H1 (cell line): ENCODE data around the gene NCOA5. TPM values are rescaled to one million over a fixed set of nuclear protein-coding genes. Genes with fewer than 3 reads are reported as not detected.

Source experiments
- CTCF ChIA-PET: fragments of 300-600 bp; sonication (Branson Sonifier 250); formaldehyde crosslinking; loops from one replicate; lab custom pipeline; 2021; ENCODE audit not compliant: partially characterized antibody; lab: Charles Lee
- POLR2A ChIA-PET: fragments of 300-600 bp; sonication (Branson Sonifier 250); formaldehyde crosslinking; loops from one replicate; lab custom pipeline; 2021; ENCODE audit warnings: inconsistent platforms; ENCODE audit not compliant: partially characterized antibody; lab: Charles Lee
- DNase-seq, 2 experiments: peaks; one replicate each; pipeline versions ENCODE4 v3.0.0 to v3.0.0-alpha.2; 2010 to 2022; ENCODE audit warnings: low spot score in 2 of 2, low read depth in 1 of 2, mixed read lengths in 1 of 2
- FAIRE-seq: peaks from 2 replicates; lab custom pipeline; 2011; peaks lifted over from hg19 to GRCh38; lab: Jason Lieb, UNC
- H2AFZ ChIP-seq: 2 replicates; pipeline ENCODE4 v1.8.1; 2012; ENCODE audit warnings: low read length, inconsistent platforms
- H2AK5ac ChIP-seq: 2 replicates; pipeline ENCODE4 v1.6.1; 2013; ENCODE audit warnings: low read depth, low read length
- H2BK120ac ChIP-seq: replicated peaks from 2 replicates; pipeline ENCODE3; 2013; ENCODE audit warnings: low read depth, low read length, inconsistent platforms
- H2BK12ac ChIP-seq: 2 replicates; pipeline ENCODE4 v1.6.1; 2013; ENCODE audit warnings: low read depth, low read length
- H2BK15ac ChIP-seq: 2 replicates; pipeline ENCODE4 v1.6.1; 2013; ENCODE audit warnings: low read length
- H2BK20ac ChIP-seq: 2 replicates; pipeline ENCODE4 v1.6.1; 2013; ENCODE audit warnings: low read length
- H2BK5ac ChIP-seq: 2 replicates; pipeline ENCODE4 v1.6.1; 2013; ENCODE audit warnings: low read depth, low read length
- H3K14ac ChIP-seq: 2 replicates; pipeline ENCODE4 v1.6.1; 2013; ENCODE audit warnings: inconsistent platforms; ENCODE audit not compliant: insufficient read length
- H3K18ac ChIP-seq: 2 replicates; pipeline ENCODE4 v1.6.1; 2013; ENCODE audit warnings: low read length; ENCODE audit errors: extremely low read depth
- H3K23ac ChIP-seq: 2 replicates; pipeline ENCODE4 v1.6.1; 2013; ENCODE audit warnings: inconsistent platforms; ENCODE audit not compliant: insufficient read length
- H3K23me2 ChIP-seq: 2 replicates; pipeline ENCODE4 v1.6.1; 2013; ENCODE audit warnings: low read depth, low read length
- H3K27ac ChIP-seq: 2 replicates; pipeline ENCODE4 v1.6.1; 2011; ENCODE audit warnings: low read depth, low read length, inconsistent platforms
- H3K27me3 ChIP-seq, 4 experiments: replicated peaks in 1 of 4; 1 replicate in 1 of 4; 2 replicates in 3 of 4; pipeline versions ENCODE4 v1.6.1 to v1.8.1; 2011 to 2013; ENCODE audit warnings: low read length in 3 of 4, mild to moderate bottlenecking in 3 of 4, inconsistent platforms in 2 of 4, mixed read lengths in 2 of 4, moderate library complexity in 1 of 4; ENCODE audit not compliant: control insufficient read depth in 3 of 4, insufficient read depth in 3 of 4; ENCODE audit errors: extremely low read depth in 1 of 4
- H3K36me3 ChIP-seq, 4 experiments: 2 replicates each; pipeline versions ENCODE4 v1.6.1 to v1.8.1; 2011 to 2013; ENCODE audit warnings: mild to moderate bottlenecking in 4 of 4, low read length in 3 of 4, moderate library complexity in 2 of 4, control low read depth in 1 of 4, inconsistent platforms in 1 of 4; ENCODE audit not compliant: insufficient read depth in 4 of 4, control insufficient read depth in 2 of 4
- H3K4ac ChIP-seq: replicated peaks from 2 replicates; pipeline ENCODE3; 2013; ENCODE audit warnings: low read length, low read depth, mixed read lengths, inconsistent platforms; ENCODE audit not compliant: insufficient read length
- H3K4me1 ChIP-seq, 4 experiments: replicated peaks in 1 of 4; 1 replicate in 1 of 4; 2 replicates in 3 of 4; pipeline versions ENCODE4 v1.6.1 to v1.8.1; 2011 to 2013; ENCODE audit warnings: low read length in 3 of 4, inconsistent platforms in 2 of 4, mixed read lengths in 1 of 4; ENCODE audit not compliant: insufficient read depth in 4 of 4, control insufficient read depth in 3 of 4
- H3K4me2 ChIP-seq, 2 experiments: 2 replicates each; pipeline versions ENCODE4 v1.6.1 to v1.8.1; 2011 to 2013; ENCODE audit warnings: low read depth in 2 of 2, low read length in 2 of 2, control low read depth in 1 of 2, inconsistent platforms in 1 of 2, mild to moderate bottlenecking in 1 of 2; ENCODE audit not compliant: insufficient read depth in 1 of 2
- H3K4me3 ChIP-seq, 4 experiments: fragments of 200-600, 300-600 bp in 1 of 4; sonication (generic), shearing (Covaris generic), sonication (Bioruptor Twin) in 1 of 4; 2 replicates each; pipeline versions ENCODE4 v1.5.1 to v1.8.1; 2011 to 2016; ENCODE audit warnings: low read length in 4 of 4, low read depth in 3 of 4, control low read depth in 2 of 4, inconsistent platforms in 2 of 4, mild to moderate bottlenecking in 2 of 4, mixed read lengths in 1 of 4, moderate library complexity in 1 of 4; ENCODE audit not compliant: insufficient read depth in 2 of 4; ENCODE audit errors: extremely low read depth in 1 of 4
- H3K56ac ChIP-seq: replicated peaks from 2 replicates; pipeline ENCODE3; 2013; ENCODE audit warnings: low read depth, mild to moderate bottlenecking, mixed read lengths, low read length, inconsistent platforms; ENCODE audit not compliant: insufficient read length
- H3K79me1 ChIP-seq: 2 replicates; pipeline ENCODE4 v1.6.1; 2013; ENCODE audit warnings: low read depth, low read length, control low read depth
- H3K79me2 ChIP-seq, 2 experiments: 2 replicates each; pipeline versions ENCODE4 v1.6.1 to v1.8.1; 2012 to 2013; ENCODE audit warnings: low read length in 2 of 2, mild to moderate bottlenecking in 2 of 2, inconsistent platforms in 1 of 2; ENCODE audit not compliant: insufficient read depth in 2 of 2, control insufficient read depth in 1 of 2
- H3K9ac ChIP-seq, 4 experiments: replicated peaks in 1 of 4; 1 replicate in 1 of 4; 2 replicates in 3 of 4; pipeline versions ENCODE4 v1.6.1 to v1.8.1; 2011 to 2013; ENCODE audit warnings: low read depth in 3 of 4, low read length in 3 of 4, control low read depth in 2 of 4, mild to moderate bottlenecking in 2 of 4, moderate library complexity in 2 of 4, inconsistent platforms in 1 of 4; ENCODE audit errors: extremely low read depth in 1 of 4
- H3K9me3 ChIP-seq, 2 experiments: 2 replicates each; pipeline versions ENCODE4 v1.6.1 to v1.8.1; 2012 to 2013; ENCODE audit warnings: mild to moderate bottlenecking in 2 of 2, moderate library complexity in 2 of 2, control low read depth in 1 of 2, inconsistent platforms in 1 of 2, low read depth in 1 of 2, low read length in 1 of 2, mixed read lengths in 1 of 2; ENCODE audit not compliant: insufficient read depth in 2 of 2
- H4K20me1 ChIP-seq, 2 experiments: replicated peaks in 1 of 2; 2 replicates each; pipeline versions ENCODE3 to v1.8.1; 2011 to 2013; ENCODE audit warnings: inconsistent platforms in 2 of 2, low read length in 2 of 2, mild to moderate bottlenecking in 1 of 2; ENCODE audit not compliant: insufficient read depth in 2 of 2, control insufficient read depth in 1 of 2
- H4K5ac ChIP-seq: 2 replicates; pipeline ENCODE4 v1.6.1; 2013; ENCODE audit warnings: low read length, low read depth, mixed read lengths, inconsistent platforms; ENCODE audit not compliant: insufficient read length
- H4K8ac ChIP-seq: 2 replicates; pipeline ENCODE4 v1.8.0; 2013; ENCODE audit warnings: mild to moderate bottlenecking, moderate library complexity, low read length, inconsistent platforms; ENCODE audit not compliant: insufficient read depth; ENCODE audit errors: extremely low read depth
- H4K91ac ChIP-seq: replicated peaks from 2 replicates; pipeline ENCODE3; 2013; ENCODE audit warnings: low read length, mixed read lengths, inconsistent platforms; ENCODE audit not compliant: insufficient read length
- CBX5 ChIP-seq: fragments of 300-800, 300-1000 bp; sonication (generic); IDR thresholded peaks from 2 replicates; pipeline ENCODE4 v1.7.1; 2016; ENCODE audit warnings: antibody characterized with exemption, low read length, low read depth
- CBX8 ChIP-seq: fragments of 300-800, 300-1000 bp; sonication (generic); IDR thresholded peaks from 2 replicates; pipeline ENCODE4 v1.7.1; 2016; ENCODE audit warnings: low read depth, low read length, borderline replicate concordance
- GABPA ChIP-seq: IDR thresholded peaks from 2 replicates; pipeline ENCODE4 v1.6.1; 2011; ENCODE audit warnings: mild to moderate bottlenecking, low read length, moderate library complexity, borderline replicate concordance; ENCODE audit not compliant: insufficient read depth
- HDAC2 ChIP-seq, 2 experiments: fragments of 300-600 bp in 1 of 2; sonication (generic) in 1 of 2; IDR thresholded peaks; 2 replicates each; pipeline ENCODE4 v1.6.1; 2011 to 2012; ENCODE audit warnings: low read depth in 2 of 2, low read length in 2 of 2, mild to moderate bottlenecking in 2 of 2, moderate library complexity in 2 of 2, borderline replicate concordance in 1 of 2, inconsistent platforms in 1 of 2
- HDAC6 ChIP-seq: IDR thresholded peaks from one replicate; pipeline ENCODE4 v1.7.1; 2012; ENCODE audit warnings: low read depth, mild to moderate bottlenecking, inconsistent platforms, low read length, moderate library complexity
- JUND ChIP-seq: IDR thresholded peaks from 2 replicates; pipeline ENCODE4 v1.6.1; 2011; ENCODE audit warnings: mild to moderate bottlenecking, improper control_type of control experiment, low read length
- MAFK ChIP-seq: IDR thresholded peaks from 2 replicates; pipeline ENCODE4 v1.6.1; 2012; ENCODE audit warnings: low read depth, mild to moderate bottlenecking, improper control_type of control experiment, low read length
- MAX ChIP-seq: IDR thresholded peaks from 2 replicates; pipeline ENCODE4 v1.6.1; 2012; ENCODE audit warnings: inconsistent platforms
- RBBP5 ChIP-seq: IDR thresholded peaks from 2 replicates; pipeline ENCODE4 v1.7.1; 2012; ENCODE audit warnings: low read depth, mild to moderate bottlenecking, inconsistent platforms, low read length, moderate library complexity, borderline replicate concordance
- SAP30 ChIP-seq: fragments of 300-600 bp; sonication (generic); IDR thresholded peaks from 2 replicates; pipeline ENCODE4 v1.7.1; 2012; ENCODE audit warnings: low read length, moderate library complexity, mild to moderate bottlenecking, inconsistent platforms; ENCODE audit not compliant: insufficient read depth, insufficient replicate concordance
- SP1 ChIP-seq: IDR thresholded peaks from 2 replicates; pipeline ENCODE4 v1.6.1; 2011; ENCODE audit warnings: low read depth, low read length
- TAF1 ChIP-seq: IDR thresholded peaks from 2 replicates; pipeline ENCODE4 v1.6.1; 2011; ENCODE audit warnings: mild to moderate bottlenecking, low read depth, low read length
- TEAD4 ChIP-seq: IDR thresholded peaks from 2 replicates; pipeline ENCODE4 v1.6.1; 2012; ENCODE audit warnings: low read depth, low read length, inconsistent platforms, mixed read lengths
- ZNF274 ChIP-seq: IDR thresholded peaks from 2 replicates; pipeline ENCODE4 v1.7.0; 2012; ENCODE audit warnings: low read length, borderline replicate concordance; ENCODE audit errors: extremely low read depth
- WGBS, 2 experiments: shearing (Covaris generic) in 1 of 2; methylation state at CpG; one replicate each; pipeline versions ENCODE4 v1.1.6 to v1.1.7; 2013 to 2015; ENCODE audit warnings: low lambda C conversion rate in 2 of 2, mixed read lengths in 2 of 2, inconsistent platforms in 1 of 2, low coverage in 1 of 2, missing lambda C conversion rate in 1 of 2; ENCODE audit not compliant: insufficient replicate concordance in 2 of 2, insufficient coverage in 1 of 2, insufficient read length in 1 of 2; ENCODE audit errors: extremely low coverage in 1 of 2, missing lambda C conversion rate in 1 of 2; 5-methylcytosine and 5-hydroxymethylcytosine counted together
- polyA plus RNA-seq, 7 experiments: library from polyadenylated mRNA; depleted of rRNA in 3 of 7; stranded (reverse) in 5 of 7; unstranded in 2 of 7; fragments of >200 nt in 5 of 7; fragments of 200-250 nt in 2 of 7; gene quantifications; 1 replicate in 5 of 7; 2 replicates in 1 of 7; 4 replicates in 1 of 7; pipeline versions ENCODE4 v1.2.1 to v1.2.3, GENCODE V29; 2011 to 2013; ENCODE audit warnings: missing spikeins in 2 of 7, mixed read lengths in 2 of 7
- total RNA-seq: library from RNA; stranded (reverse); fragmentation: NEBNext Ultra II Directional; extraction: Animal tissue kit (Norgen Biotek cat#: 25700); gene quantifications from 2 replicates; pipeline ENCODE4 v1.2.1, GENCODE V29; 2021

Gene NCOA5
- total and polyA plus RNA-seq, 2 of the 8 experiments (the other 6 are each of a cell fraction or from before 2014, with no cell fraction given), result 20.4 to 29.0 TPM

- Histone ChIP-seq H2AFZ (no peak overlapping the region), H3K9ac (no peak overlapping the region), H3K23ac (no peak overlapping the region), H2AK5ac (no peak overlapping the region), H4K91ac (no peak overlapping the region), H3K27ac (no peak overlapping the region), H4K5ac (no peak overlapping the region), H3K36me3 (no peaks in the 10 kb centered on the region), H2BK15ac (no peak overlapping the region), H2BK12ac (no peak overlapping the region), H3K18ac (no peak overlapping the region), H3K56ac (no peak overlapping the region), H3K27me3 (peaks cover 4 to 55% (median 35%) of the 10 kb centered on the region in 4 experiments), H3K4me1 (peaks cover 0 to 14% (median 12%) of the 10 kb centered on the region in 4 experiments; a peak in 6 of 7 replicates), H3K4me2 (no peak overlapping the region), H3K79me1 (no peaks in the 10 kb centered on the region), H4K20me1 (peaks cover 4 to 23% of the 10 kb centered on the region in 2 experiments), H3K79me2 (no peaks in the 10 kb centered on the region), H2BK120ac (no peak overlapping the region), H3K23me2 (peaks cover 10% of the 10 kb centered on the region; the same call in 1 of the 2 replicates), H3K14ac (no peak overlapping the region), H2BK5ac (no peak overlapping the region), H4K8ac (no peak overlapping the region), H2BK20ac (no peak overlapping the region), H3K9me3 (no peaks in the 10 kb centered on the region), H3K4me3 (no peak overlapping the region), H3K4ac (no peak overlapping the region)
- DNase-seq (no peak), FAIRE-seq (no peak)
- ChIA-PET POLR2A (interaction anchor here (1.1 kb wide), 1 partner anchor 11 kb away, joined by 3 read pairs; no protein-coding TSS in a partner anchor), CTCF (no interaction called here)
- 56% methylated on average over 6 of the region's 6 CpGs; no CpG with 5 or more reads in 1 of the 2 experiments for WGBS, 2 experiments
- no peak for TF ChIP-seq CBX8
- no peak for TF ChIP-seq HDAC2 (IDR thresholded peaks at IDR 0.05; ENCODE audit: borderline replicate concordance in 1 of 2, low read depth in 2 of 2, low read length in 2 of 2)
- no peak for TF ChIP-seq GABPA
- no peak for TF ChIP-seq CBX5
- TF ChIP-seq JUND, result no peak
- no peak for TF ChIP-seq HDAC6
- no peak for TF ChIP-seq SP1
- TF ChIP-seq RBBP5, result no peak
- no peak for TF ChIP-seq MAFK
- TF ChIP-seq TAF1, result no peak
- TF ChIP-seq SAP30, result no peak
- TF ChIP-seq ZNF274, result no peak
- no peak for TF ChIP-seq MAX
- TF ChIP-seq TEAD4, result no peak
These were observed 35.2 kb downstream of the NCOA5 start for GRCh38 chr20:46054606-46055005.
